Vagina (tissue), 2 donors: ENCODE measurements around the gene CLHC1.
"Not testable (repeated sequence)": the region's sequence is repeated elsewhere in the genome, so short reads cannot be mapped to it uniquely, and the experiment has no call there.

Experiments
- POLR2A ChIP-seq, 2 donors: fragments of 450-650 bp; IDR thresholded peaks; one replicate each; pipeline ENCODE4 v1.6.1; 2017; ENCODE audit warnings: antibody characterized with exemption in 2 of 2, mild to moderate bottlenecking in 2 of 2, moderate library complexity in 2 of 2
- POLR2AphosphoS5 ChIP-seq, 2 donors: sonication (generic); formaldehyde crosslinking; IDR thresholded peaks; one replicate each; pipeline ENCODE4 v1.9.0; 2017; ENCODE audit warnings: antibody characterized with exemption in 2 of 2, mild to moderate bottlenecking in 2 of 2, low read depth in 1 of 2; ENCODE audit not compliant: insufficient read depth in 1 of 2
- TF ChIP-seq, protein P1 (sequence below), 3 experiments: fragments of 450-650 bp in 2 of 3; fragments of 200-600 bp in 1 of 3; sonication (generic) in 1 of 3; IDR thresholded peaks; one replicate each; pipeline ENCODE4 v1.5.1; 2017 to 2019; ENCODE audit warnings: antibody characterized with exemption in 3 of 3, mild to moderate bottlenecking in 2 of 3, moderate library complexity in 2 of 3

DNA sequence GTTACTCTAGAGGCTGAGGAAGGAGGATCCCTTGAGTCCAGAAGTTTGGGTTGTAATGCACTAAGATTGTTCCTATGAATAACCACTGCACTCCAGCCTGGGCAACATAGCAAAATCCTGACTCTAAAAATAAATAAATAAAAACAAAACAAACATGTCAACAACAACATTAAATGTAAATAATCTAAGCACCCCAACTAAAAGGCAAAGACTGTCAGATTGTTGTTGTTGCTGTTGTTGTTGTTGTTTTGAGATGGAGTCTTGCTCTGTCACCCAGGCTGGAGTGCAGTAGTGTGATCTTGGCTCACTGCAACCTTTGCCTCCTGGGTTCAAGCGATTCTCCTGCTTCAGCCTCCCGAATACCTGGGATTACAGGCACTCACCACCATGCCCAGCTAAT is 40.2 kb downstream of the CLHC1 start:
- not testable (repeated sequence) for TF ChIP-seq POLR2A (IDR thresholded peaks at IDR 0.05); POLR2AphosphoS5 (IDR thresholded peaks at IDR 0.05; ENCODE audit: insufficient read depth in 1 of 2, low read depth in 1 of 2)
- TF ChIP-seq, protein P1, sequence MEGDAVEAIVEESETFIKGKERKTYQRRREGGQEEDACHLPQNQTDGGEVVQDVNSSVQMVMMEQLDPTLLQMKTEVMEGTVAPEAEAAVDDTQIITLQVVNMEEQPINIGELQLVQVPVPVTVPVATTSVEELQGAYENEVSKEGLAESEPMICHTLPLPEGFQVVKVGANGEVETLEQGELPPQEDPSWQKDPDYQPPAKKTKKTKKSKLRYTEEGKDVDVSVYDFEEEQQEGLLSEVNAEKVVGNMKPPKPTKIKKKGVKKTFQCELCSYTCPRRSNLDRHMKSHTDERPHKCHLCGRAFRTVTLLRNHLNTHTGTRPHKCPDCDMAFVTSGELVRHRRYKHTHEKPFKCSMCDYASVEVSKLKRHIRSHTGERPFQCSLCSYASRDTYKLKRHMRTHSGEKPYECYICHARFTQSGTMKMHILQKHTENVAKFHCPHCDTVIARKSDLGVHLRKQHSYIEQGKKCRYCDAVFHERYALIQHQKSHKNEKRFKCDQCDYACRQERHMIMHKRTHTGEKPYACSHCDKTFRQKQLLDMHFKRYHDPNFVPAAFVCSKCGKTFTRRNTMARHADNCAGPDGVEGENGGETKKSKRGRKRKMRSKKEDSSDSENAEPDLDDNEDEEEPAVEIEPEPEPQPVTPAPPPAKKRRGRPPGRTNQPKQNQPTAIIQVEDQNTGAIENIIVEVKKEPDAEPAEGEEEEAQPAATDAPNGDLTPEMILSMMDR (IDR thresholded peaks at IDR 0.05): not testable (repeated sequence)
